HG03066 (cell line): ENCODE measurements around the gene TTLL11.
A peak's percentile ranks its signal among the peaks of the same experiment; 100 is the strongest.

Experiments used
- ATAC-seq: cut with Tn5 transposase; IDR thresholded peaks from one replicate; pipeline ENCODE4 v1.9.1; 2021; ENCODE audit warnings: low read depth; ENCODE audit not compliant: unreplicated experiment

The TTLL11 gene

DNA sequence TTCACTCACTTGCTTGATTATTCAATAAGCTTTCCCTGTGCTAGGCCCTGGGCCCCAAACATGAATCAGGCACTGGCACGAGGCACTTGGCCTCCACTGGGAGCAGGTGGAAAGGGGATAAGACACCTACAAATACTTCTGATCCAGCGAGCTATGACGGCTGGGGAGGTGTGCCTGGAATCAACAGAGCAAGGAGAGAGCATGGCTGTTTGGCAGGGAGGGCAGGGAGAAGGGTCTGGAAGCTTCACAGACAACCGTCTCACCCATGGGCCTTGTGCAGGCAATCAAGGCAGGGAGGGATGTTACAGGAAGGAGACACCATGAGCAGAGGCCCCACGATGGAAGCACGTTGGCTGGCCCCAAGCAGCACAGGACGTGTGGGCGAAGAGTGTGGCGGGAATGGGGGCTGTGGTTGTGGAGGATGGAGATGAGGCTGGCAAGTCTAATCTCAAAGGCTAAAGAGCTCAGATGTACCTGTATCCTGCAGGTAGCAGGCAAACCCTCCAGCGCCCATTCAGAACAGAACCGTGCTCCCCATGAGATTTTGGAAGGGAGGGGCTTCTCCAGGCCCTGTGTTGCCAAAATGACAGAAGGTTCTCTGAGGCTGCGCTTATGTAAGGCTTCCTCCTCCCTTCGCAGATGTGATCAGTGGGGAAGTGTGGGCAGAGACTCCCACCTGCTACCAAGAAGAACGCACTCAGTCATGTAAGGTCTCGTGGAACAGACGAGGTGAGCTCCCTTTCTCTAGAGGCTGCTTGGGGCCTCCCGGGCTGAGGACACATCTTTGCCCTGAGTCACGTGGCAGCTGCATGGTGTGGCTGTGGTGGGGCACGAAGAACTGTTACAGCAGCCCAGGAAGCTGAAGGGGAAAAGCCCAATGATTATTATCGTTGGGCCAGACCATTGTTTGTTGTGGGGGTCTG is 252.0 kb downstream of the TTLL11 start:
- no peak for ATAC-seq

- peak; percentile 86 for ATAC-seq
Observed at GRCh38 chr9:121839726-121840500, 253.2 kb downstream of the TTLL11 start.

DNA sequence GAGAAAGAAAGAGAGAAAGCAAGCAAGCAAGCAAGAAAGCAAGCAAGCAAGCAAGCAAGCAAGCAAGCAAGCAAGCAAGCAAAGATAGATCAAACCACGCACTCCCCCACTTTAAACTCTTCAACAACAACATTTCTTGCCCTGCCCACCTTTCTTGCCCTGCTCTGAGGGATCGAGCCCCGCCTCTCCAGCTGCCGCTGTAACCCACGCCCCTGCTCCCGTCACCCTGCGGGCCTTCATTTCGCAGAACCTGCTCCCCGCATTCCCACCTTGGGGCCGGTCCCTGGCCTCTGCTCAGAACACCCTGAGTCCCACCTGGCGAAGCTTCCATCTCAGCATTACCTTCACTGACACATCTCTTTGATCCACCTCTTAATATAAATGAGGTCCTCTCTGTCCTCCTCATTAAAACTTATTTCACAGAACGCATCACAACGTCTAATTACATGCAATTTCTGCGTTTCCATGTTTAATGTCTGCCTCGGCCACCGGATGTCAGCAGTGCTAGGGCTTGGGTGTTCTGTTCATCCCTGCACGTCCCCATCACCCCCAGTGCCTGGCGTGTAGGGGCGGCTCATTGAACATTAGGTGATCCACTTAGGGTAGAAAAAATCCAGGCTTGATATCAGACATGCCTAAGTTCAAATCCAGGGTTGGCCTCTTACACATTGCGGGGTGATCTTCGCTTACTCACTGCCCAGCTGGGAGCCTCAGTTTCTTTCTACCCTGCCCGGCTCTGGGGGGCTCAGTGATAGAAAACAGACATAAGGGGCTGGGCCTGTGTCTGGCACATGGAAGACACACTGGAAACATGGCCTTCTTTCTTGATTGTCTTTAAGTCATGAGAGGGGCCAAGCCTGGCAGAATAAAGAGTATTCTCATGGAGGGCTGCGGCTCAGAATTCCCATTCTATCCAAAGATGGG is 254.1 kb downstream of the TTLL11 start:
- no peak for ATAC-seq

- no peak for ATAC-seq
Observed at GRCh38 chr9:121837113-121837961, 255.8 kb downstream of the TTLL11 start.

DNA sequence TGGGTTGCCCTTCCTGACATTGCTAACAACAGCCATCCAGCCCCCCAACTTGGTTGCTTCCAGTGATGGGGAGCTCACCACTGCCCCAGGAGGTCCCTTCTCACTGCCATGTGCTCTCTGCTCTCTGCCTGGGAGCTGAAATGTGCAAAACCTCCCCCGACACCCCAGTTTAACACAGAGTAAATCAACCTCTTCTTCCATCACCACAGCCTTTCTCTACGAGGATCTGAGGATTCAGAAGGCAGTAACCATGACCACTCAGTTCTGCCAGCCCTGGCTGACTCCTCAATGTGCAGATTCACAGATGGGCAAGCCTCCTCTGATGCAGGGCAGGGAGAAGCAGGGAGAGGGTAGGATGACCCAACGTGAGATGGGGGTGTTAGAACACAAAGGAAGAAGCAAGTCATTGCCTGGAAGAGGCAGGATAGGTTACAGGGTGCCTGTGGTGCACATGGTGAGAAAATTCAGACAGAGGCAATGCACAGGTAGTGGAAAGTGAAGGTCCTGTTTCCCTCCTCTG is 256.7 kb downstream of the TTLL11 start:
- ATAC-seq = no peak

- ATAC-seq = no peak
Observed at GRCh38 chr9:121835587-121836365, 257.3 kb downstream of the TTLL11 start.

GRCh38 chr9:121833061-121833460 is 260.0 kb downstream of the TTLL11 start:
- ATAC-seq = no peak

GRCh38 chr9:121831869-121832268 is 261.2 kb downstream of the TTLL11 start:
- no peak for ATAC-seq

GRCh38 chr9:121830441-121831140 is 262.5 kb downstream of the TTLL11 start:
- no peak for ATAC-seq

DNA sequence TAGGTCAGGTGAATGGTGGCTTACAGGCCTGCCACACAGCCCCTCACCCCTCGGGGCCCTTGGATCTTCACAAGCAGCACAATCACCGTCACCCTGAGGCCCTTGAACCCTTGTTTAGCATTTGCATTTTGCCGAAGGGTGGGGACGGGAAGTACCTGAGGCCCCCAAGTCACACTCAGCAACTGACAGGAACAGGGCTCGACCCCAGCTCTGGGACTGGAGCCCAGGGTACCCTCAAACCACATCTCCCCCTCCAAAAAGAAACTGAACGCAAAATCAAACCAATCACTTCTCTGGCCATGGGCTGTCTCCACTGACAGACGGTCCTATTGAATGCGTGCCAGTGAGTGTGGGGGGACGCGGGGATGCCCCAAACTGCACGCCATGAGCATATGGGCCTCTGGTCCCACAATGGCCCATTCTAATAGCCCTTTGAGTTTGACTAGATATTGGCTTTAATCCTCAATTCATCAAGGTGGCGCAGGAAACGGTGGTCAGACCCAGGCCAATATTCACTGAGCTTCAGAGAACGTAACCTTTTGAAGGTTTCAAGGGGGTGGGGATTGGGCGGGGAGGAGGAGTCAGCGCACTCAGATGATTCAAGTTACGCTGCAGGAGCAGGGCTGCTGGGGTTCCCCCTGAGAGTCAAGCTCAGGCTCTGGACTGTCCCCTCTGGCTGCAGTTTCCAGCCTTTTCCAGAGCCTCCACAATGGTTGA is 265.7 kb downstream of the TTLL11 start:
- no peak for ATAC-seq

DNA sequence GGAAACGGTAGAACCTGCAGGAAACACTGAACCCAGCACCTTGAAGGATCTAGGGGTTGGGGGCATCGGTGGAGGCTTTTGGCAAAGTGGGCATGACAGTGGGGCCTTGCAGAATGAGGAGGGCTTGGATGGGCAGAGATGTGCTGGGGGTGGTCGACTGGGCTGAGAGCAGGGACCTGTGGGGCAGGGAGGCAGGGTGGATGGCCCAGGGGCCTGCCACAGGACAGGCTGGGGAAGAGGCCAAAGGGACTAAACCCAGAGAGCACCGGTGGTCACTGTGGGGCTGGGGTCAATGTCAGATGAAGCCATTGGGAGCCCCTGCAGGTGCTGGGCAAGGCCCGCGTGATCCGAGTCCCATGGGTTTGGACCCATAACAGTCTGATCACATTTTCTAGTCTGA is 266.4 kb downstream of the TTLL11 start:
- ATAC-seq = no peak

GRCh38 chr9:121825031-121825691 is 267.9 kb downstream of the TTLL11 start:
- no peak for ATAC-seq

DNA sequence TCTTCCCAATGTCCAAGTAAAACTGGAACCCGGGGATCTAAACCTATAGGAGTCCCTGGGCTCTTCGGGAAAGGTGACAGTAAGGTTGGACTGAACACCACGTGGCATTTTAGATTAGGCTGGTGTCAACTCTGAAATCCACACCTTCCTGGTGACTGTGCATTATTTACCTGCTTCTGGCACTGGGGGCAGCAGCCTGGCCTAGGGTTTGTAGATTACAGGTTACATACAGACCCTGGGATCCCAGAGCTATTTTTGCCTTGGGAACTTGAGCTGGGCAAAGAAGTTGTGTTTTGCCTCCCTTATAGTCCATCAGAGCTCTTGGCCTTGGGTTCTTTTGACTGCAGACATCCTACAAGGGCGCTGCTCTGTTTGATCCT is 268.5 kb downstream of the TTLL11 start:
- ATAC-seq = no peak

GRCh38 chr9:121823451-121824169 is 269.5 kb downstream of the TTLL11 start:
- ATAC-seq = no peak

- ATAC-seq = no peak
Observed at GRCh38 chr9:121822093-121823085, 270.7 kb downstream of the TTLL11 start.
